Stomach (tissue), 9 donors: Measurements from ENCODE around the gene CIAO3. TPM values are rescaled to one million over a fixed set of nuclear protein-coding genes. Genes with fewer than 3 reads are reported as not detected.

Experiments
- DNase-seq, 2 donors: peaks; one replicate each; pipeline versions ENCODE4 v3.0.0 to v3.0.0-alpha.2; 2013 to 2019
- H3K27ac ChIP-seq, 5 donors: fragments of 200-600 bp in 4 of 5; sonication (generic) in 4 of 5; one replicate each; pipeline ENCODE4 v1.5.1; 2013 to 2019; ENCODE audit warnings: mild to moderate bottlenecking in 1 of 5, moderate library complexity in 1 of 5
- H3K27me3 ChIP-seq, 3 donors: fragments of 200-600 bp; sonication (generic); one replicate each; pipeline ENCODE4 v1.5.1; 2017 to 2019; ENCODE audit warnings: mixed run types in 1 of 3
- H3K36me3 ChIP-seq, 4 donors: fragments of 200-600 bp; sonication (generic); 1 replicate in 3 of 4; 2 replicates in 1 of 4; pipeline ENCODE4 v1.5.1; 2016 to 2019
- H3K4me1 ChIP-seq, 4 donors: fragments of 200-600 bp; sonication (generic); one replicate each; pipeline ENCODE4 v1.5.1; 2016 to 2019
- H3K4me3 ChIP-seq, 4 donors: fragments of 200-600 bp; sonication (generic) in 3 of 4; one replicate each; pipeline ENCODE4 v1.5.1; 2016 to 2019; ENCODE audit warnings: mild to moderate bottlenecking in 1 of 4
- H3K9me3 ChIP-seq, 4 donors: fragments of 200-600 bp; sonication (generic); one replicate each; pipeline ENCODE4 v1.5.1; 2016 to 2019
- EP300 ChIP-seq: sonication (generic); formaldehyde crosslinking; IDR thresholded peaks from one replicate; pipeline ENCODE4 v1.6.1; 2017; ENCODE audit warnings: antibody characterized with exemption
- POLR2A ChIP-seq, 4 donors: fragments of 450-650 bp; IDR thresholded peaks; one replicate each; pipeline ENCODE4 v1.6.1; 2016; ENCODE audit warnings: antibody characterized with exemption in 4 of 4, control low read depth in 2 of 4, mild to moderate bottlenecking in 1 of 4, moderate library complexity in 1 of 4
- POLR2AphosphoS5 ChIP-seq, 3 donors: sonication (generic); formaldehyde crosslinking; IDR thresholded peaks; one replicate each; pipeline ENCODE4 v1.6.1; 2016; ENCODE audit warnings: antibody characterized with exemption in 3 of 3
- WGBS, 5 donors: extraction: QIAGEN DNeasy Blood & Tissue Kit in 3 of 5; methylation state at CpG; one replicate each; pipeline versions ENCODE4 v1.1.5 to v1.1.7; 2013 to 2018; 5-methylcytosine and 5-hydroxymethylcytosine counted together
- intact Hi-C: fragments of 100-400 bp; cut with DNase I; formaldehyde crosslinking; loops from one replicate; pipeline ENCODE4 v1.15.1; 2023; ENCODE audit warnings: low total_unique reads
- polyA plus RNA-seq, 3 donors: library from polyadenylated mRNA; stranded (reverse); fragments of 200-250 nt; gene quantifications; one replicate each; pipeline ENCODE4 v1.2.3, GENCODE V29; 2013
- total RNA-seq, 5 donors: library from RNA; depleted of rRNA; stranded (reverse); fragments of >200 nt; gene quantifications; one replicate each; pipeline versions ENCODE4 v1.1.0 to v1.2.3, GENCODE V29; 2014 to 2016
- TF ChIP-seq, protein P1 (sequence below), 7 experiments: fragments of 450-650 bp in 4 of 7; fragments of 200-600 bp in 3 of 7; sonication (generic) in 3 of 7; IDR thresholded peaks; one replicate each; pipeline ENCODE4 v1.5.1; 2016 to 2019; ENCODE audit warnings: antibody characterized with exemption in 7 of 7, control low read depth in 2 of 7, mild to moderate bottlenecking in 1 of 7
- donor health status: healthy with polysubstance abuse.
- donor health status: Bipolar disorder and iron deficiency.
- donor health status: healthy.

CIAO3 gene
- total and polyA plus RNA-seq, 8 donors, result 22.8 to 145 (median 49.6) TPM

DNA sequence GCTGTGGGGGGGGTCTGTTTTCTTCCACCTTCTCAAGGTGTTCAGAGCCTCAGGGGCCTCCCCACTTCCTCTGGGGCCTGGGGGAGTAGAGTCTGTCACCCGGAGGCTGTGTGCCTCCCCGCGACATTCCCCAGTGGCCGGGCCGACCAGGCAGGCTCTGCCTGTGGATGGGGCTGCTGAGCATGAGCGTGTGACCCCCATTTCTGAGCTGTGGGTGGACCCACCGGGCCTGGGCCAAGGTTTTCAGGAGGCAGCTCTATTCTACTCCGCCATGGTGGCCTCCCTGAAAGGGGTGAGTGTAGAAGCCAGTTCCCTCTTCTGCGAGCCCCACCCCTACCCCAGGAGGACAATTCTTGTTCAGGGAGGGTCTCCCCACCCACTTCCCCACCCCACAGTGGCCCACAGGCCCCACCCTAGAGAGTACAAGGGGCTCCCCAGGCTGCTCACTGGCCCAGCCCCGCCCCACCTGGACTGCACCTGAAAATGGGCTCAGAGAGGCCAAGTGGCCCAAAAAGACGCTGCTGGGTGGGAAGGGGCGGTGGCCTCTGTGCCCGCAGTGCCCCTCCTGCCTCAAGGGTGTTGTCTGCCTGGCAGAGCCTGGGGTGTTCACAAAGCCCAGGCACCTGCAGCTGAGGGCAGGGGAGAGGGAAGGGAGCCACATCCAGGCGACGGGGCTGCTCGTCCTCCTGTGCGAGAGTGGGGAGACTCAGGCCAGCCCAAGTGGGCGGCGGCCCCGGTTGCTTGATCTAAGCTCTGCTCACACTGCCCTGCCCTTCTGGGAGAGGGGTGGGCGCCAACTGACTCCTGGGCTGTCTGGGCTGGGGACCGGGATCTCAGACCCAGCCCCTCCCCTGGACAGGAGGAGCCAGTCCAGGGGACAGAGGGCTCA is 21.1 kb upstream of the CIAO3 start:
- Histone ChIP-seq H3K4me3 (no peak overlapping the region), H3K27me3 (peaks cover 0 to 62% (median 8%) of the 10 kb centered on the region in 3 donors), H3K9me3 (no peaks in the 10 kb centered on the region), H3K36me3 (no peaks in the 10 kb centered on the region), H3K27ac (no peak overlapping the region), H3K4me1 (peaks cover 0 to 16% (median 3%) of the 10 kb centered on the region in 4 donors)
- WGBS, 5 donors, result 49 to 75% (median 56%) methylated on average over 15 to 22 of the region's 22 CpGs
- TF ChIP-seq POLR2A (IDR thresholded peaks at IDR 0.05), result no peak
- TF ChIP-seq EP300, result no peak
- TF ChIP-seq, protein P1, sequence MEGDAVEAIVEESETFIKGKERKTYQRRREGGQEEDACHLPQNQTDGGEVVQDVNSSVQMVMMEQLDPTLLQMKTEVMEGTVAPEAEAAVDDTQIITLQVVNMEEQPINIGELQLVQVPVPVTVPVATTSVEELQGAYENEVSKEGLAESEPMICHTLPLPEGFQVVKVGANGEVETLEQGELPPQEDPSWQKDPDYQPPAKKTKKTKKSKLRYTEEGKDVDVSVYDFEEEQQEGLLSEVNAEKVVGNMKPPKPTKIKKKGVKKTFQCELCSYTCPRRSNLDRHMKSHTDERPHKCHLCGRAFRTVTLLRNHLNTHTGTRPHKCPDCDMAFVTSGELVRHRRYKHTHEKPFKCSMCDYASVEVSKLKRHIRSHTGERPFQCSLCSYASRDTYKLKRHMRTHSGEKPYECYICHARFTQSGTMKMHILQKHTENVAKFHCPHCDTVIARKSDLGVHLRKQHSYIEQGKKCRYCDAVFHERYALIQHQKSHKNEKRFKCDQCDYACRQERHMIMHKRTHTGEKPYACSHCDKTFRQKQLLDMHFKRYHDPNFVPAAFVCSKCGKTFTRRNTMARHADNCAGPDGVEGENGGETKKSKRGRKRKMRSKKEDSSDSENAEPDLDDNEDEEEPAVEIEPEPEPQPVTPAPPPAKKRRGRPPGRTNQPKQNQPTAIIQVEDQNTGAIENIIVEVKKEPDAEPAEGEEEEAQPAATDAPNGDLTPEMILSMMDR (IDR thresholded peaks at IDR 0.05), result no peak
- no peak for TF ChIP-seq POLR2AphosphoS5 (IDR thresholded peaks at IDR 0.05)
- DNase-seq, result peak in 1 of 2 donors; percentile 58
- intact Hi-C loops, result no loop called here

DNA sequence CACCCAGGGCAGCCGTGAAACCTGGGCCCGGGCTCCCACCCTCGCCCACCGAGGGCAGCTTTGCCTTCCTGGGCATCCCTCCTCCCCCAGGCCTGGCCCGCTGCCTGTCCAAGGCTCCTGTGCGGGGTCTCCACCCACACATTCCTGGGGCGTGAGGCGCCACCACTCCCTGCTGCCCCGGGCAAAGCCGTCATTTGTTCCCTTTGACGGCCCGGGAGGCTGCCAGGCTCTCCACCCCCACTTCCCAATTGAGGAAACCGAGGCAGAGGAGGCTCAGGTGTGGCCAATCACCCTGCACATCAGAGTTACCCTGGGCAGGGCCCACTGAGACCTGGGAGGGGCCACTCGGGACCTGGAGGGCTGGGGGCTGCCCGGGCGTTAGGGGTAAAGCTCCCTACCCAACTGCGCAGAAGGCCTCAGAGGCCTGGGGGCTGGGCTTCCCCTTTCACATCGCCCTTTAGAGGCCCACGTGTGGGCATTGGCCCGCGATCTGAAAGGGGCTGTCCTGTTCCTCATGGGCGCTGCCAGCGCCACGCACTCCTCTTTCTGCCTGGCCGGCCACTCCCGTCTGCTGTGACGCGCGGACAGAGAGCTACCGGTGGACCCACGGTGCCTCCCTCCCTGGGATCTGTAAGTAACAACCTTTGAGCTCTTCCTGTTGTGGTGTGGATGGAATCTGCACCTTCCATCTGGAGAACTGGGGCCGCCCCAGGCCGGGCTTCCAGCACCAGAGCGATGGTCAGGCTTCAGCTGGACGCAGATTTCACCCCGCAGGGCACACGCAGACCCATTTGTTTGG is 19.9 kb upstream of the CIAO3 start, which contains the start of gene MSLN:
MSLN (plus strand) TSS at position 190 of the 799 bp plus-strand sequence. CDS start 1,947 bp downstream, outside the sequence.
- intact Hi-C loops, result no loop called here
- Histone ChIP-seq H3K4me3 (no peak within 1 kb of the TSS), H3K27ac (no peak within 1 kb of the TSS), H3K27me3 (peaks cover 0 to 59% (median 8%) of the 10 kb centered on the region in 3 donors), H3K4me1 (peaks cover 0 to 16% (median 3%) of the 10 kb centered on the region in 4 donors), H3K9me3 (no peaks in the 10 kb centered on the region), H3K36me3 (no peaks in the 10 kb centered on the region)
- TF ChIP-seq EP300, result no peak
- WGBS, 5 donors, result 47 to 68% (median 53%) methylated on average over 25 to 37 of the region's 37 CpGs
- DNase-seq, result peak in 1 of 2 donors; percentile 77

- Histone ChIP-seq H3K4me1 (peaks cover 0 to 16% (median 3%) of the 10 kb centered on the region in 4 donors), H3K27ac (no peak overlapping the region), H3K36me3 (no peaks in the 10 kb centered on the region), H3K9me3 (no peaks in the 10 kb centered on the region), H3K27me3 (peaks cover 0 to 56% (median 8%) of the 10 kb centered on the region in 3 donors), H3K4me3 (no peak overlapping the region)
- TF ChIP-seq EP300 (no peak), POLR2AphosphoS5 (IDR thresholded peaks at IDR 0.05) (no peak), POLR2A (IDR thresholded peaks at IDR 0.05) (no peak)
- TF ChIP-seq, protein P1 (IDR thresholded peaks at IDR 0.05), result no peak
- intact Hi-C loops, result no loop called here
- DNase-seq, result no peak
- 51 to 64% (median 55%) methylated on average over 9 to 15 of the region's 15 CpGs for WGBS, 5 donors
Observed at GRCh38 chr16:760065-760464, 19.3 kb upstream of the CIAO3 start.

- H3K27ac ChIP-seq, result no peak overlapping the region
- H3K4me3 ChIP-seq, result no peak overlapping the region
- 54 to 73% (median 61%) methylated on average over 31 to 34 of the region's 34 CpGs for WGBS, 5 donors
- H3K36me3 ChIP-seq, result no peaks in the 10 kb centered on the region
- no peaks in the 10 kb centered on the region for H3K9me3 ChIP-seq
- DNase-seq, result peak; percentile 59 to 89
- peaks cover 0 to 55% (median 8%) of the 10 kb centered on the region in 3 donors for H3K27me3 ChIP-seq
- intact Hi-C loops, result no loop called here
- TF ChIP-seq, protein P1 (IDR thresholded peaks at IDR 0.05), result no peak
- TF ChIP-seq POLR2AphosphoS5 (IDR thresholded peaks at IDR 0.05) (no peak), POLR2A (IDR thresholded peaks at IDR 0.05) (no peak), EP300 (no peak)
- H3K4me1 ChIP-seq, result peaks cover 0 to 16% (median 3%) of the 10 kb centered on the region in 4 donors
Observed at GRCh38 chr16:759110-759910, 18.5 kb upstream of the CIAO3 start.
